K562 (cell line): ENCODE data around the gene SH3YL1. TPM values are rescaled to one million over a fixed set of nuclear protein-coding genes. Genes with fewer than 3 reads are reported as not detected.

Experiments
- BACH1 ChIP-seq: fragments of 200-800 bp; sonication (Bioruptor generic); IDR thresholded peaks from 2 replicates; pipeline ENCODE4 v1.6.1; 2016; ENCODE audit warnings: missing genetic modification characterization, missing compliant biosample characterization
- E4F1 ChIP-seq: fragments of 250-450 bp; sonication (Bioruptor Pico); IDR thresholded peaks from 2 replicates; pipeline ENCODE4 v1.5.0; 2021; ENCODE audit warnings: mild to moderate bottlenecking, borderline replicate concordance
- HIVEP1 ChIP-seq: fragments of 250-450 bp; sonication (Bioruptor Pico); IDR thresholded peaks from 2 replicates; pipeline ENCODE4 v1.4.0; 2020; ENCODE audit warnings: mild to moderate bottlenecking
- PBX2 ChIP-seq, 2 experiments: IDR thresholded peaks in 1 of 2; conservative IDR thresholded peaks in 1 of 2; 2 replicates each; pipeline ENCODE4 v1.6.1; 2016; ENCODE audit warnings: low read depth in 2 of 2, mild to moderate bottlenecking in 1 of 2, missing compliant biosample characterization in 1 of 2, missing genetic modification characterization in 1 of 2, moderate library complexity in 1 of 2
- PRDM10 ChIP-seq: fragments of 450-650 bp; IDR thresholded peaks from 2 replicates; pipeline ENCODE4 v1.6.1; 2018; ENCODE audit not compliant: partially characterized antibody
- ZNF239 ChIP-seq: fragments of 250-450 bp; sonication (Bioruptor Pico); IDR thresholded peaks from 2 replicates; pipeline ENCODE4 v1.4.0; 2020; ENCODE audit warnings: mild to moderate bottlenecking
- ZNF318 ChIP-seq, 2 experiments: fragments of 450-650 bp; IDR thresholded peaks; 2 replicates each; pipeline ENCODE4 v1.6.1; 2016; ENCODE audit warnings: mild to moderate bottlenecking in 2 of 2, borderline replicate concordance in 1 of 2, low read depth in 1 of 2, moderate library complexity in 1 of 2
- polyA plus RNA-seq, 8 experiments: library from polyadenylated mRNA; depleted of rRNA in 4 of 8; stranded (reverse) in 5 of 8; unstranded in 3 of 8; fragments of >200 nt; fragmentation: Nextera tagmentation in 2 of 8; fragmentation: Illumina TruSeq in 1 of 8; extraction: Ambion mirVana in 2 of 8; extraction: Trizol in 1 of 8; gene quantifications; 2 replicates each; pipeline versions ENCODE4 v1.2.1 to v1.2.3, GENCODE V29; 2011 to 2014; ENCODE audit warnings: inconsistent platforms in 1 of 8, missing spikeins in 1 of 8
- total RNA-seq, 7 experiments: library from RNA; depleted of rRNA in 6 of 7; stranded (reverse); fragments of >200 nt in 6 of 7; fragmentation: Illumina TruSeq in 2 of 7; extraction: Trizol in 2 of 7; gene quantifications; 2 replicates each; pipeline versions ENCODE4 v1.2.1 to v1.2.3, GENCODE V29; 2011 to 2021; ENCODE audit warnings: low replicate concordance in 1 of 7

Gene SH3YL1
- total and polyA plus RNA-seq, 9 of the 15 experiments (the other 6 are each of a cell fraction or from before 2014, with no cell fraction given) = 3.9 to 7.8 (median 5.3) TPM

GRCh38 chr2:284896-285492 lies 21.2 kb upstream of the SH3YL1 start (continued):
- TF ChIP-seq E4F1 (CRISPR knock-in tag) (no peak), PBX2 (CRISPR knock-in tag; IDR thresholded peaks at IDR 0.05; ENCODE audit: low read depth) (no peak), PBX2 (tag; conservative IDR thresholded peaks at IDR 0.05; ENCODE audit: low read depth) (no peak), ZNF318 (IDR thresholded peaks at IDR 0.05; ENCODE audit: borderline replicate concordance in 1 of 2, low read depth in 1 of 2) (no peak), PRDM10 (no peak), HIVEP1 (CRISPR knock-in tag) (no peak), BACH1 (tag) (no peak), ZNF239 (CRISPR knock-in tag) (no peak)
